Right lobe of liver (tissue), 4 donors: Measurements from ENCODE around the gene COL23A1.

Source experiments
- POLR2A ChIP-seq: fragments of 450-650 bp; IDR thresholded peaks from one replicate; pipeline ENCODE4 v1.6.1; 2017; ENCODE audit warnings: antibody characterized with exemption, mild to moderate bottlenecking
- TF ChIP-seq, protein P1 (sequence below), 4 donors: fragments of 200-600 bp in 3 of 4; fragments of 450-650 bp in 1 of 4; IDR thresholded peaks; one replicate each; pipeline versions ENCODE4 v1.5.1 to v1.8.0; 2016 to 2022; ENCODE audit warnings: antibody characterized with exemption in 4 of 4, mild to moderate bottlenecking in 2 of 4
- donor health status: DM: no; HTN: no; CAD: no.
- donor health status: DM: no; HTN: no; CAD: no.
- donor health status: DM: no; HTN: yes; CAD: no.

DNA sequence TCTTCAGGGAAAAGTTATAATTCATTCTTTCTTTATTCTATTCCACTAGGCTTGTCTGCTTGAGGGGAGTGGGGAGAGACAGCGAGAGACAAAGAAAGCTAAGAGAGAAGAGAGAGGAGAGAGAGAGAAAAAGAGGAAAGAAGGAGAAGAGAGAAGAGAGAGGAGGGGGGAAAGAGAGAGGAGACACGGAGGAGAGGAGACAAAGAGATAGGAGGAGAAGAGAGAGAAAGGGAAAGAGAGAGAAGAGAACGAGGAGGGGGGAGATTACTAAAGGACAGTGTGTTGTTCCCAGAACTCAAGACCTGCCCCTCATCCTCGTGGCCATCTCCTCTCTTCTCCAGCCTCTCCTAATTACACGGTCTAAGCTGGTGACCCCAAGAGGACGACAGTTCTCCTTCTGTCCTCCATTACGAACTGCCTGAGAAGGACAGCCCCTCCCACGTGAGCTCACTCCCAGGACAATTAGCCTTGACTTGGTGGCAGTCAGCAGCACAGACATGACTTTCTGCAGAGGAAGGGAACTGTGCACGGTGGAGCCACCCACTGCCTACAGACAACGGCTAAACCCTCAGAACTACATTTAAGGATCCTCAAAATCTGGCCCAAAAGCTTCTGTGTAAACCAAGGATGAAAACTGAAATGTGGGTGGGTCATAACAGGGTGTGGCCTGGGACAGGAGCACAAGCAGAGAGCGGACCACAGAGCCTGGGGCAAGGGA lies 99.1 kb downstream of the COL23A1 start:
- no peak for TF ChIP-seq POLR2A
- TF ChIP-seq, protein P1, sequence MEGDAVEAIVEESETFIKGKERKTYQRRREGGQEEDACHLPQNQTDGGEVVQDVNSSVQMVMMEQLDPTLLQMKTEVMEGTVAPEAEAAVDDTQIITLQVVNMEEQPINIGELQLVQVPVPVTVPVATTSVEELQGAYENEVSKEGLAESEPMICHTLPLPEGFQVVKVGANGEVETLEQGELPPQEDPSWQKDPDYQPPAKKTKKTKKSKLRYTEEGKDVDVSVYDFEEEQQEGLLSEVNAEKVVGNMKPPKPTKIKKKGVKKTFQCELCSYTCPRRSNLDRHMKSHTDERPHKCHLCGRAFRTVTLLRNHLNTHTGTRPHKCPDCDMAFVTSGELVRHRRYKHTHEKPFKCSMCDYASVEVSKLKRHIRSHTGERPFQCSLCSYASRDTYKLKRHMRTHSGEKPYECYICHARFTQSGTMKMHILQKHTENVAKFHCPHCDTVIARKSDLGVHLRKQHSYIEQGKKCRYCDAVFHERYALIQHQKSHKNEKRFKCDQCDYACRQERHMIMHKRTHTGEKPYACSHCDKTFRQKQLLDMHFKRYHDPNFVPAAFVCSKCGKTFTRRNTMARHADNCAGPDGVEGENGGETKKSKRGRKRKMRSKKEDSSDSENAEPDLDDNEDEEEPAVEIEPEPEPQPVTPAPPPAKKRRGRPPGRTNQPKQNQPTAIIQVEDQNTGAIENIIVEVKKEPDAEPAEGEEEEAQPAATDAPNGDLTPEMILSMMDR (IDR thresholded peaks at IDR 0.05), result no peak
